Measurements from ENCODE around the gene ACSM2A. TPM values are rescaled to one million over a fixed set of nuclear protein-coding genes. Genes with fewer than 3 reads are reported as not detected.
A peak's percentile ranks its signal among the peaks of the same experiment; 100 is the strongest.
"Not testable (repeated sequence)": the region's sequence is repeated elsewhere in the genome, so short reads cannot be mapped to it uniquely, and the experiment has no call there.

Gene ACSM2A
- total RNA-seq: 0.12 TPM in 1 of 2 replicates, not detected in the other

- H3K4me3 ChIP-seq (ENCODE audit: low read depth, low read length): peak within 1 kb of the TSS; percentile 33
- not testable (repeated sequence) for DNase-seq (ENCODE audit: low read depth)
Observed at GRCh38 chr16:20451364-20451763, at the start of gene ACSM2A. Gene ACSM2A, plus strand, starts transcription at chr16:20451521. Its CDS starts 8,594 bp downstream, at chr16:20460115.

- DNase-seq (ENCODE audit: low read depth): no peak
- no peak overlapping the region for H3K4me3 ChIP-seq (ENCODE audit: low read depth, low read length)
- TF ChIP-seq CTCF (conservative IDR thresholded peaks at IDR 0.05; ENCODE audit: low read depth, low read length): no peak
Observed at GRCh38 chr16:20402651-20403050, 48.7 kb upstream of the ACSM2A start.

- no peak for TF ChIP-seq CTCF (conservative IDR thresholded peaks at IDR 0.05; ENCODE audit: low read depth, low read length)
Observed at GRCh38 chr16:20404637-20405036, 46.7 kb upstream of the ACSM2A start, which contains the start of gene PDILT. Gene PDILT, minus strand, starts transcription at chr16:20404737. Its CDS starts 5,437 bp downstream, at chr16:20399300.

GRCh38 chr16:20409398-20410120 is 41.8 kb upstream of the ACSM2A start, which contains the start of gene ACSM5:
Gene ACSM5, plus strand, starts transcription at chr16:20409534. Its CDS starts 1,951 bp downstream, at chr16:20411485.
- TF ChIP-seq CTCF (conservative IDR thresholded peaks at IDR 0.05; ENCODE audit: low read depth, low read length): no peak
- peak within 1 kb of the TSS; percentile 44 for H3K4me3 ChIP-seq (ENCODE audit: low read depth, low read length)
- no peak for DNase-seq (ENCODE audit: low read depth)

More at GRCh38 chr16:20404637-20405036, 46.7 kb upstream of the ACSM2A start, which contains the start of gene PDILT:
- DNase-seq (ENCODE audit: low read depth): no peak
- H3K4me3 ChIP-seq (ENCODE audit: low read depth, low read length): no peak within 1 kb of the TSS

GRCh38 chr16:20410121-20410723 is 41.1 kb upstream of the ACSM2A start:
- H3K4me3 ChIP-seq (ENCODE audit: low read depth, low read length): peak overlapping the region; percentile 44
- no peak for DNase-seq (ENCODE audit: low read depth)
- TF ChIP-seq CTCF (conservative IDR thresholded peaks at IDR 0.05; ENCODE audit: low read depth, low read length): no peak

- no peak for DNase-seq (ENCODE audit: low read depth)
- no peak for TF ChIP-seq CTCF (conservative IDR thresholded peaks at IDR 0.05; ENCODE audit: low read depth, low read length)
- H3K4me3 ChIP-seq (ENCODE audit: low read depth, low read length): no peak overlapping the region
Observed at GRCh38 chr16:20411055-20411454, 40.3 kb upstream of the ACSM2A start.

- no peak for TF ChIP-seq CTCF (conservative IDR thresholded peaks at IDR 0.05; ENCODE audit: low read depth, low read length)
- no peak overlapping the region for H3K4me3 ChIP-seq (ENCODE audit: low read depth, low read length)
- DNase-seq (ENCODE audit: low read depth): no peak
Observed at GRCh38 chr16:20415541-20415940, 35.8 kb upstream of the ACSM2A start.

- not testable (repeated sequence) for H3K4me3 ChIP-seq (ENCODE audit: low read depth, low read length); DNase-seq (ENCODE audit: low read depth)
Observed at GRCh38 chr16:20419093-20419492, 32.2 kb upstream of the ACSM2A start.

GRCh38 chr16:20421748-20422147 is 29.6 kb upstream of the ACSM2A start:
- not testable (repeated sequence) for DNase-seq (ENCODE audit: low read depth); H3K4me3 ChIP-seq (ENCODE audit: low read depth, low read length)

GRCh38 chr16:20423772-20424128 is 27.6 kb upstream of the ACSM2A start:
- not testable (repeated sequence) for H3K4me3 ChIP-seq (ENCODE audit: low read depth, low read length); DNase-seq (ENCODE audit: low read depth)
